K562 (cell line): ENCODE results near the gene FCHO2.

ENCODE experiments used
- E2F3 ChIP-seq: fragments of 250-450 bp; sonication (Bioruptor Pico); IDR thresholded peaks from 2 replicates; pipeline ENCODE4 v1.4.0; 2020; ENCODE audit warnings: mild to moderate bottlenecking
- ESRRA ChIP-seq: fragments of 450-650 bp; IDR thresholded peaks from 2 replicates; pipeline ENCODE4 v1.6.1; 2014; ENCODE audit warnings: low read depth, mild to moderate bottlenecking, moderate library complexity, borderline replicate concordance
- JUND ChIP-seq, 2 experiments: IDR thresholded peaks; 2 replicates in 1 of 2; 3 replicates in 1 of 2; pipeline ENCODE4 v1.6.1; 2011; ENCODE audit warnings: borderline replicate concordance in 2 of 2, low read depth in 2 of 2, low read length in 2 of 2, improper control_type of control experiment in 1 of 2, missing biosample characterization in 1 of 2, missing genetic modification characterization in 1 of 2, missing genetic modification reagents in 1 of 2
- USF2 ChIP-seq: sonication (generic); formaldehyde crosslinking; IDR thresholded peaks from 2 replicates; pipeline ENCODE4 v1.5.0; 2020; ENCODE audit warnings: missing genetic modification reagents

GRCh38 chr5:73135429-73136054 is 179.7 kb downstream of the FCHO2 start:
- TF ChIP-seq ESRRA (no peak), E2F3 (no peak), JUND (IDR thresholded peaks at IDR 0.05; ENCODE audit: borderline replicate concordance, low read depth, low read length) (no peak), JUND (tag; IDR thresholded peaks at IDR 0.05; ENCODE audit: borderline replicate concordance, low read depth, low read length) (no peak), USF2 (CRISPR knock-in tag) (no peak)
